ENCODE results near the gene CTCFL. TPM values are rescaled to one million over a fixed set of nuclear protein-coding genes. Genes with fewer than 3 reads are reported as not detected.

Gene CTCFL
- total RNA-seq, 3 donors from 2014 or later (not counting 1 experiment from before 2014, with no cell fraction given), result not detected

- peaks cover 23 to 63% of the 10 kb centered on the region in 2 donors for H3K27me3 Mint-ChIP-seq (ENCODE audit: low read depth in 2 of 2)
- no peak for ATAC-seq
Observed at GRCh38 chr20:57501461-57502335, 23.2 kb downstream of the CTCFL start.

GRCh38 chr20:57500962-57501361, 24.0 kb downstream of the CTCFL start:
- no peak for TF ChIP-seq CTCF (IDR thresholded peaks at IDR 0.05)
- H3K27me3 ChIP-seq (ENCODE audit: control insufficient read depth, insufficient read depth, low read length), result peaks cover 10% of the 10 kb centered on the region
- Mint-ChIP-seq H3K36me3 (no peaks in the 10 kb centered on the region), H3K4me1 (peaks cover 6% of the 10 kb centered on the region in 2 donors), H3K9me3 (no peaks in the 10 kb centered on the region), H3K27me3 (ENCODE audit: low read depth in 2 of 2) (peaks cover 29 to 63% of the 10 kb centered on the region in 2 donors), H3K27ac (no peak overlapping the region), H3K4me3 (no peak overlapping the region)
- intact Hi-C loops (cut with micrococcal nuclease), result no loop called here
- H3K9me3 ChIP-seq (ENCODE audit: control insufficient read depth, insufficient read depth, low read length), result no peaks in the 10 kb centered on the region
- H3K4me3 ChIP-seq (ENCODE audit: low read length), result no peak overlapping the region
- 88% methylated on average over 17 of the region's 17 CpGs for WGBS (ENCODE audit: insufficient coverage)
- H3K27ac ChIP-seq (ENCODE audit: low read length), result no peak overlapping the region
- DNase-seq (no peak), ATAC-seq (no peak)
- H3K4me1 ChIP-seq (ENCODE audit: control insufficient read depth, insufficient read depth, low read length), result peaks cover 20% of the 10 kb centered on the region
- H3K36me3 ChIP-seq (ENCODE audit: control insufficient read depth, insufficient read depth, low read length), result no peaks in the 10 kb centered on the region

More at GRCh38 chr20:57501461-57502335, 23.2 kb downstream of the CTCFL start:
- Mint-ChIP-seq H3K27ac (no peak overlapping the region), H3K4me1 (peaks cover 6% of the 10 kb centered on the region in 2 donors), H3K36me3 (no peaks in the 10 kb centered on the region), H3K9me3 (no peaks in the 10 kb centered on the region), H3K4me3 (no peak overlapping the region)
- Histone ChIP-seq H3K27ac (ENCODE audit: low read length) (no peak overlapping the region), H3K4me3 (ENCODE audit: low read length) (no peak overlapping the region), H3K36me3 (ENCODE audit: control insufficient read depth, insufficient read depth, low read length) (no peaks in the 10 kb centered on the region), H3K27me3 (ENCODE audit: control insufficient read depth, insufficient read depth, low read length) (peaks cover 10% of the 10 kb centered on the region), H3K4me1 (ENCODE audit: control insufficient read depth, insufficient read depth, low read length) (peaks cover 20% of the 10 kb centered on the region), H3K9me3 (ENCODE audit: control insufficient read depth, insufficient read depth, low read length) (no peaks in the 10 kb centered on the region)
- 83% methylated on average over 17 of the region's 17 CpGs for WGBS (ENCODE audit: insufficient coverage)
- no peak for TF ChIP-seq CTCF (IDR thresholded peaks at IDR 0.05)
- no peak for DNase-seq
- intact Hi-C loops (cut with micrococcal nuclease), result no loop called here

GRCh38 chr20:57500235-57500634, 24.7 kb downstream of the CTCFL start:
- TF ChIP-seq CTCF (IDR thresholded peaks at IDR 0.05), result no peak
- ATAC-seq, result no peak
- no peak for DNase-seq
- Histone ChIP-seq H3K9me3 (ENCODE audit: control insufficient read depth, insufficient read depth, low read length) (no peaks in the 10 kb centered on the region), H3K27me3 (ENCODE audit: control insufficient read depth, insufficient read depth, low read length) (peaks cover 10% of the 10 kb centered on the region), H3K4me3 (ENCODE audit: low read length) (no peak overlapping the region), H3K36me3 (ENCODE audit: control insufficient read depth, insufficient read depth, low read length) (no peaks in the 10 kb centered on the region), H3K4me1 (ENCODE audit: control insufficient read depth, insufficient read depth, low read length) (peaks cover 20% of the 10 kb centered on the region), H3K27ac (ENCODE audit: low read length) (no peak overlapping the region)
- H3K4me1 Mint-ChIP-seq, result peaks cover 7 to 8% of the 10 kb centered on the region in 2 donors
- intact Hi-C loops (cut with micrococcal nuclease), result no loop called here
- no peaks in the 10 kb centered on the region for H3K36me3 Mint-ChIP-seq
- no peaks in the 10 kb centered on the region for H3K9me3 Mint-ChIP-seq
- H3K27ac Mint-ChIP-seq, result no peak overlapping the region
- WGBS (ENCODE audit: insufficient coverage), result 70% methylated on average over 6 of the region's 7 CpGs
- H3K27me3 Mint-ChIP-seq (ENCODE audit: low read depth in 2 of 2), result peaks cover 27 to 57% of the 10 kb centered on the region in 2 donors
- H3K4me3 Mint-ChIP-seq, result no peak overlapping the region

All from natural killer cell (primary cell).